GOT3 (cell line): ENCODE measurements around the gene TMEM131.
"Not testable (repeated sequence)": the region's sequence is repeated elsewhere in the genome, so short reads cannot be mapped to it uniquely, and the experiment has no call there.

Experiments used
- DNase-seq: peaks from one replicate; lab custom pipeline; 2025; ENCODE audit warnings: mixed read lengths; lab: John Stamatoyannopoulos, UW

The TMEM131 gene

GRCh38 chr2:97911922-97912575 is 83.7 kb downstream of the TMEM131 start:
- no peak for DNase-seq

DNA sequence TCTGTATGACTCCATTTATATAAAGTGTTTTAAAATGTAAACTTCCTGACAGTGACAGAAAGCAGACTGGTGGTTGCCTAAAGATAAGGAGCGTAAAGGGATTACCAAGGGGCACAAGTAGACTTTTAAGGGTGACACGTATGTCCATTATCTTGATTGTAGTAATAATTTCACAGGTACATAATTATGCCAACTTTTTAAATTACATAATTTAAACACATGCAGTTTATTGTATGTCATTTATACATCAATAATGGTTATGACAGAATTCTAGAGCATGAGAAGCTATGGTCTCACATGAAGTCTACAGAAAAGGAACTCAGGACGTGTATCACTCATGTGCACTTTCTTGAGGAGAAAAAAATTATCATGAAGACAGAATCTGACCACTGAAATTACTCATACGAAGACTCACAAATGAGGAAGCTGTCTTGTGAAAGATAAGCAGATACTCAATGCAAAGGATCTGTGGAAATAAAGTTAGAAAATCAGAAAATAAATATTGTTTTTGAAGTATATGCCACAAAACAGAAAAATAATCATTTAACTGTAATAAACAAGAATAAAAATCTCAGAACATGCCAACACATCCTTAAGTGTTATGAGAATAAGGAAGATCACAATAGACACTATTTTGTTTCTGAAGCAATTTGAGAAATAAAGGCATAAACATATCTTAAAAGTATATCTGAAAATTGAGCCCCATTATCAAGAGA is 84.4 kb downstream of the TMEM131 start:
- no peak for DNase-seq

GRCh38 chr2:97910403-97911205 is 85.1 kb downstream of the TMEM131 start:
- no peak for DNase-seq

DNA sequence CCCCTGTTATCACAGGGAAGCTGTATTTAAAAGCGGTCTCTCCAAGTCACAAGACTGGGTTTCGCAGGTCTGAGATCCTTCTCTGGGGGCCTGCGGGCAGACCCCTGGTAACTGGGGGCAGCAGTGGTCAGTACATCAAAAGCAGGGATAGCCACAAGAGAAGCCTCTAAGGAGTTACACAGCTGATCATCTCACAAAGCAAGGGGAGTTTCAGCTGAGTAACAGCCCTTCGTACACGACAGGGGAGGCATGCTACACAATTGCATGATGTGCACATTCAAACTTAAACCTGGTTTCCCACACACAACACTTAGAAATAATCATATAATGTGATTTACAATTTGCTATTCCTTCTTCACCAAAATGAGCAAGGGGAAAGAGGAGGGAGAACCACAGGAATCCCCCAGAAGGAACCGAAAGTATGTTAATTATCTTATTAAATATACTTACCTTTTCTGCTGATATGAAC is 87.5 kb downstream of the TMEM131 start:
- no peak for DNase-seq

DNA sequence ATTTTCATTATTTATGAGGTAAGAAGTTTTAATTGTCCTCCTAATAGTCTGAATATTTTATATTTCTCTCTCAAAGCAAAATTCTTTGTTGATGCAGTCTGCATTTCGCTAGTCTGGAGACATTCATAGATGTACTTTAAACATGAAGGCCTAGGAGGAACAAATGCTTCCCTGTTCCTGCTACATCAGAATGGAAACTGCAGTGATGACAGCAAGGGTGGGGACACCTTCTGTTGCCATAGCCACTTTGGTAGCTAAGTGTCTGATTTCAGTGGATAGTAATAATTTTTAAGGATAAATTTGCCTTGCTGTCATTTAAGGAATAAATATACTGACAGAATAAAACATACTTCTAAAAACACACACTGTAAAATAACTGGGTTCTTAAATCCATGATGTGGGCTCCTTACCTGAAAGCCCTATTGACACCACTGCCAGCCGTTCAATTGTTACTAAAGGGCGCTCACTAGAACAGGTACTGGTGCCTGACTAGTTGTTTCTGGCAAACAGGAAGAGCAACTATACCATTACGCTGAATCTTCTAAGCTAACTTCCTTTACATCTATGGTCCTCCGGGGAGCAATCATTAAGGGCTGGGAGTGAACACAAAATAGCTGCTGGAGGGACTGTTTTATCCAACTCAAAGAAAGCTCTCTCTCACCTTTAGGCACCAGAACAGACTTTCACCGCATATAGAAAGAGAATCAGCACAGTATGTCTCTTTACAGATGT is 88.2 kb downstream of the TMEM131 start:
- no peak for DNase-seq

- no peak for DNase-seq
These were observed 89.4 kb downstream of the TMEM131 start for GRCh38 chr2:97906307-97906706.

GRCh38 chr2:97905294-97905693 is 90.5 kb downstream of the TMEM131 start:
- DNase-seq = no peak

DNA sequence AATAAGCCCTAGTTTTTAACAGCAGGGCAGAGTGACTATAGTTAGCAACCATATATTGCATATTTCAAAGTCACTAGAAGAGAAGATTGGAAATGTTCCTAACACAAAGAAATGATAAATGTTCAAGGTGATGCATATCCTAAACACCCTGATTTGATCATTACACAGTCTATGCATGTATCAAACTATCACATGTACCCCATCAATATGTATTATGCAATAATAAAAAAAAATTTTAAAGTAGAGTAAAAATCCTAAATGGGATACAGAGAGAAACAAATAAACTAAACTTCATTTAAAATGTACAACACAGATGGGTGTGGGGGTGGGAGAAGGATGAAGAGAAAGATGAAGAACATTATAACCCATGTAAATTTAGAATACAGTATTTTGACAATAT is 93.9 kb downstream of the TMEM131 start:
- no peak for DNase-seq

DNA sequence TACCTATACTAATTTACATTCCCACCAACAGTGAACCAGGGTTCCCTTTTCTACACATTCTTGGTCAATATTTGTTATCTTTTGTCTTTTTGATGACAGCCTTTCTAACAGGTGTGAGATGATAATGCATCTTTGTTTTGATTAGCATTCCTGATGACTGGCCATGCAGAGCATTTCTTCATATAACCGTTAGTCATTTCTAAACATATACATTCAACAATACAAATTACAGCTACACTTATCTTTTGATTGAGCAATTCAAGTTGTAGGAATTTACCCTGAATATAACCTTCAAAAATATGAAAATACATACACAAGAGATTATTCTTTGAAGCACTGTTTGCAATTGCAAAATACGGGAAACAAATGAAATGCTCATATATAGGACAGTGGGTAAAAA is 94.9 kb downstream of the TMEM131 start:
- DNase-seq = no peak

DNA sequence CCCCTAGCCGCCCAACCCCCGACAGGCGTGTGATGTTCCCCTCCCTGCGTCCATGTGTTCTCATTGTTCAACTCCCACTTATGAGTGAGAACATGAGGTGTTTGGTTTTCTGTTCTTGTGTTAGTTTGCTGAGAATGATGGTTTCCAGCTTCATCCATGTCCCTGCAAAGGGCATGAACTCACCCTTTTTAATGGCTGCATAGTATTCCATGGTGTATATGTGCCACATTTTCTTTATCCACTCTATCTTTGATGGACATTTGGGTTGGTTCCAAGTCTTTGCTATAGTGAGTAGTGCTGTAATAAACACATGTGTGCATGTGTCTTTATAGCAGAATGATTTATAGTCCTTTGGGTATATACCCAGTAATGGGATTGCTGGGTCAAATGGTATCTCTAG is 102.7 kb downstream of the TMEM131 start:
- not testable (repeated sequence) for DNase-seq

DNA sequence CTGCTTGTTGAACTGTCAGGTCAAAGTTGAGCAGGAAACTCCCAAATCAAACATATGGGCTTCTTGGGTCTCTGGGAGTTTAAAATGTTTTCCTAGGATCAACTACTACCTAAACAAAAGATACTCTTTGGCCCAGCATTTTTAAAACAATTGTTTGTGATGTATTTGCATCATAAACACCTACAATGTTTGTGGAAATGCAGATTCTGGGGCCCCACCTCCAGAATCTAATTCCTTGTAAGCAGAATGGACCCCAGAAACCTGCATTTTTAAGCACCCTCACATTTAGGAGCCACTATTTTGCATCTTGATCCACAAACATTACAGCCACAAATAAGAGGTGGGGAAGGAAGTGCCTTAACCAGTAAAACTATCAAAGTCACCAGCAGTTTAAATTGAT is 104.1 kb downstream of the TMEM131 start:
- no peak for DNase-seq

- DNase-seq = no peak
These were observed 106.6 kb downstream of the TMEM131 start for GRCh38 chr2:97889156-97889555.

DNA sequence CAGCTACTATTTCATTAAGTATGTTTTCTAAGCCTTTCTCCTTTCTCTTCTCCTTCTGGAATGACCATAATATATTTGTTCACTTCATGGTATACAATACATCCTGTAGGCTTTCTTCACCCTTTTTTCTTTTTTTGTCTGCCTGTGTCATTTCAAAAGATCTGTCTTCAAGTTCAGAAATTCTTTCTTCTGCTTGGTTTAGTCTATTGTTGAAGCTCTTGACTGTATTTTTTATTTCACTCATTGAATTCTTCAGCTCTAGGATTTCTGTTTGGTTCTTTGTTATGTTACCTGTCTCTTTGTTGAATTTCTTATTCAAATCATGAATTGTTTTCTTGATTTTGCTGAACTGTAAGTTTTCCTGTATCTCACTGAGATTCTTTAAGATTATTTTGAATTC is 109.9 kb downstream of the TMEM131 start:
- DNase-seq = no peak

DNA sequence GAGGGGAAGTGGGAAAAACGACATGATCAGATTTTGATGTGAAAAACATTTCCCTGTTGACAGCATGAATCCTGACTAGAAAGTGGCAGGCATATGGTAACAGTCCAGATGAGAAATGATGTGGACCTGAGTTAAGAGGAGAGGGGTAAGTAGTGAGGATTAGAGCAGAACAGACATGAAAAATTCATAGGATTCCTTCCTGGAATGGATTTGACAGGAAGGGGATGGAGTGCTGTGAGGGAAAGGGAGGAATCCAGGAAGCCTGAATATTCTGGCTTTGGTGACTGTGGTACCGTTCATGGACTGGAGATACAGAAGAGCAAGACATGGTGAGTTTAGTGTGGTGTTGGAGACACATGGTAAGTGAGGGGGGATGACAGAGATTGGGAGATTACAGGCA is 115.4 kb downstream of the TMEM131 start:
- no peak for DNase-seq

GRCh38 chr2:97878865-97879264 is 116.9 kb downstream of the TMEM131 start:
- DNase-seq = no peak

DNA sequence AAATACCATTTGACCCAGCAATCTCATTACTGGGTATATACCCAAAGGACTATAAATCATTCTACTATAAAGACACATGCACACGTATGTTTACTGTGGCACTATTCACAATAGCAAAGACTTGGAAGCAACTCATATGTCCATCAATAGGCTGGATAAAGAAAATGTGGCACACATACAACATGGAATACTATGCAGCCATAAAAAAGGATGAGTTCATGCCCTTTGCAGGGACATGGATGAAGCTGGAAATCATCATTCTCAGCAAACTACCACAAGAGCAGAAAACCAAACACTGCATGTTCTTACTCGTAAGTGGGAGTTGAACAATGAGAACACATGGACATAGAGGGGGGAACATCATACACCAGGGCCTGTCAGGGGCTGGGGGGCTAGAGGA is 117.4 kb downstream of the TMEM131 start:
- DNase-seq = not testable (repeated sequence)

DNA sequence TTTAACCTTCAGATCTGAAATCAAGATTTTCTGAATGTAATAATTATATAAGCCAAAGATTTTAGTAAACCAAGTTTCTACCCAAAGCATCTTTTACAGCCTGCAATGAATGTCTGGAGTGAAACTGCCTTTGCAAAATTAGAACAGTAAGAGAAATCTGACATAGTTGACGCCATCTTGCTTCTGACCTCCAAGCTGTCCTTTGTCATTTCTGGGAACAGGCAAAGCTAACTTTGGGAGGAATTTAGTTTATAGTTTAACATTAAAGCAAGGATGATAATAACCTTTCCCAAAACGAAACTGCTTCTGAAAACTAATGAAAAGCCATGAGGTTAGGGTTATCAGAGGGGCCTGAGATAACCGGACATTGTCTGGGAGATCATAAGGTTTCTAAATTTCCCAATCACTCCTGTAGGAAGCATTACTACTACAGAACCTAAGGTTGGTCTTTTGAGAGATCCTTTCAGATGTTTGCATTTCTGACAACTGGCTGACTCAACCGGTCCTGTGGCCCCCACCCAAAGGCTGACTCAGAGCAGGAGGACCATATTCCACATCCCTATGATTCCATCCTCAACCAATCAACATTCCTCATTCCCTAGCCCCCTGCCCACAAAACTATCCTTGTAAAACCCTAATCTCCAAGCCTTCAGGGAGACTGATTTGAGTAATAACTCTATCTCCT is 124.5 kb downstream of the TMEM131 start:
- DNase-seq = peak; percentile 23

DNA sequence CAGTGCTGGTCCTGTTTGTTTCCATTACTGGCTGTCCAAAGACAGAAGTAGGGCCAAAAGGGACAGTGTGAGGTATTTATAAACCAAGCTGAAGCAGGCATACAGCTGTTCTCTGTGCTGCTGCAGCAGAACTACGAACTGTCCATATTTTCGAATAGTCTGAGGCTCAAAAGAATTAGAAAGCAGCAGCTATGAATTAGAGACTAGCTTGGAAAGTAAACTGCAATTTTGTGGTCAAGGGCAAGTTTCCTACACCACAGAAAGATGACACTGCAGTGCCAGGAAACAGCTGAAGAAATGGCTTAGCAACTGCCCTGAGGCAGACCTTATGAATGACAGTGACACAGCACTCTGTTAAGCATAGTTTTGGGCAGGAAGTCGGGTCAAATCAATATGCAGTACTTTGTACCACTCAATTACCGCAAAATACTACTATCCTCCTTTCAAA is 125.3 kb downstream of the TMEM131 start:
- DNase-seq = no peak

- no peak for DNase-seq
These were observed 125.9 kb downstream of the TMEM131 start for GRCh38 chr2:97869722-97870346.

GRCh38 chr2:97868986-97869721 is 126.6 kb downstream of the TMEM131 start:
- no peak for DNase-seq
